Measurements from ENCODE around the gene PDE2A. TPM values are rescaled to one million over a fixed set of nuclear protein-coding genes. Genes with fewer than 3 reads are reported as not detected.

PDE2A gene
- total RNA-seq, 1 experiment from 2014 or later: 0.74 TPM

GRCh38 chr11:72548463-72548862 lies 125.8 kb downstream of the PDE2A start:
- Histone ChIP-seq H3K27ac (ENCODE audit: low read length) (no peak overlapping the region), H3K9me3 (ENCODE audit: control insufficient read depth, insufficient read depth, low read depth, low read length) (no peaks in the 10 kb centered on the region), H3K4me3 (ENCODE audit: low read depth in 2 of 2, low read length in 2 of 2) (no peak overlapping the region), H3K4me1 (ENCODE audit: control insufficient read depth, insufficient read depth, low read length) (no peaks in the 10 kb centered on the region), H3K27me3 (ENCODE audit: control insufficient read depth, insufficient read depth, low read length) (peaks cover 13% of the 10 kb centered on the region), H3K36me3 (ENCODE audit: control insufficient read depth, insufficient read depth, low read length) (no peaks in the 10 kb centered on the region)
- in situ Hi-C loops (cut with HindIII; ENCODE audit: low pct_unique_long_range_greater_than_20kb, low sequenced_read_pairs) (no loop called here), intact Hi-C loops (cut with micrococcal nuclease; ENCODE audit: unreplicated experiment) (no loop called here)
- no TSS peak for BruUV-seq (replicated peaks)
- ATAC-seq (no peak), DNase-seq (ENCODE audit: low read depth, low spot score) (no peak)
- TF ChIP-seq CTCF (IDR thresholded peaks at IDR 0.05) (no peak), TCF7L2 (IDR thresholded peaks at IDR 0.05; ENCODE audit: low read depth, low read length) (no peak), POLR2AphosphoS5 (IDR thresholded peaks at IDR 0.05; ENCODE audit: low read depth, low read length) (no peak), REST (IDR thresholded peaks at IDR 0.05; ENCODE audit: insufficient read depth in 1 of 2, low read depth in 2 of 2, low read length in 1 of 2) (no peak)
- CTCF ChIA-PET: interaction anchor here (0.6 to 1.3 kb wide), 2 partner anchors 21 to 38 kb away, joined by 3 to 4 read pairs; no protein-coding TSS in a partner anchor
- POLR2A ChIA-PET: no interaction called here

GRCh38 chr11:72546866-72547265 lies 127.4 kb downstream of the PDE2A start:
- BruUV-seq (replicated peaks): no TSS peak
- in situ Hi-C loops (cut with HindIII; ENCODE audit: low pct_unique_long_range_greater_than_20kb, low sequenced_read_pairs): no loop called here
- no peak for ATAC-seq

More at GRCh38 chr11:72546866-72547265, 127.4 kb downstream of the PDE2A start:
- Histone ChIP-seq H3K36me3 (ENCODE audit: control insufficient read depth, insufficient read depth, low read length) (no peaks in the 10 kb centered on the region), H3K4me3 (ENCODE audit: low read depth in 2 of 2, low read length in 2 of 2) (no peak overlapping the region), H3K27ac (ENCODE audit: low read length) (no peak overlapping the region), H3K27me3 (ENCODE audit: control insufficient read depth, insufficient read depth, low read length) (peaks cover 15% of the 10 kb centered on the region), H3K4me1 (ENCODE audit: control insufficient read depth, insufficient read depth, low read length) (no peaks in the 10 kb centered on the region), H3K9me3 (ENCODE audit: control insufficient read depth, insufficient read depth, low read depth, low read length) (no peaks in the 10 kb centered on the region)
- TF ChIP-seq SIN3A (IDR thresholded peaks at IDR 0.05; ENCODE audit: borderline replicate concordance, insufficient read depth, low read depth, low read length) (no peak), REST (IDR thresholded peaks at IDR 0.05; ENCODE audit: insufficient read depth in 1 of 2, low read depth in 2 of 2, low read length in 1 of 2) (no peak), TCF7L2 (IDR thresholded peaks at IDR 0.05; ENCODE audit: low read depth, low read length) (no peak), CTCF (IDR thresholded peaks at IDR 0.05) (no peak), POLR2AphosphoS5 (IDR thresholded peaks at IDR 0.05; ENCODE audit: low read depth, low read length) (no peak)
- intact Hi-C loops (cut with micrococcal nuclease; ENCODE audit: unreplicated experiment): no loop called here
- POLR2A ChIA-PET: no interaction called here
- DNase-seq (ENCODE audit: low read depth, low spot score): no peak
- CTCF ChIA-PET: interaction anchor here (0.6 kb wide), 1 partner anchor 805 kb away, joined by 3 read pairs; no protein-coding TSS in a partner anchor

Data from Panc1 (cell line).